Non-pigmented ciliary epithelial cell (primary cell): ENCODE measurements around the gene FAR2.
"Not testable (repeated sequence)": the region's sequence is repeated elsewhere in the genome, so short reads cannot be mapped to it uniquely, and the experiment has no call there.

Experiments
- DNase-seq: peaks from one replicate; pipeline ENCODE4 v3.0.0-alpha.2; 2010; ENCODE audit warnings: low read depth

Gene FAR2

DNA sequence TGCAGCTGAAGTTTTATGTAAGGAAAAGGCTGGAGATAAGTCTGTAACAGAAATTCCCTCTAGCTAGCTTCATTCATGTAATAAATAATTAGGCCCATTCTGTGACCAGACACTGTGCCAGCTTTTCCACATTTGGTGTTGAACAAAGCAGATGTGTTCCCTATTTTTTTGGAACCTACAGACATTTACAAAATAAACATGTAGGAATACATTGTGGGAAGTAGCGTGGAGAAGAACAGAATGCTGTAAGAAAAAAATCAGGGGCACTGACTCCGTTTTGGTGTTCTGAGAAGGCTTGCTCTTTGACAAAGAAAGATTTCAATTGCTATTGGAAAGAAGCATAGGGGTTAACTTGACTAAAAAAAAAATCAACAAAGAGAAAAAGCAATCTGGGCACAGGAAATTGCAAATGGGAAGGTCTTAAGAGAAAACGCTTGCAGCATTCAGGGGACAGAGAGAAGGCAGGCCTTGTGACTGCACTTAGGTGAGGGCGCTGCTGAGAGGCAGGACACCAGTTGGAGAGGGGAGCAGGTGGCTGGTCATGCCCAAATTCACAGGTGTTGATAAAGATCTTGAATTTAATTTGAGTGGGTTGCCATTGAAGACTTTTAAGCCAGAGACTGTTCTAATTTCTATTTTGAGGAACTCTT, 4.0 kb downstream of the FAR2 start:
- no peak for DNase-seq

DNA sequence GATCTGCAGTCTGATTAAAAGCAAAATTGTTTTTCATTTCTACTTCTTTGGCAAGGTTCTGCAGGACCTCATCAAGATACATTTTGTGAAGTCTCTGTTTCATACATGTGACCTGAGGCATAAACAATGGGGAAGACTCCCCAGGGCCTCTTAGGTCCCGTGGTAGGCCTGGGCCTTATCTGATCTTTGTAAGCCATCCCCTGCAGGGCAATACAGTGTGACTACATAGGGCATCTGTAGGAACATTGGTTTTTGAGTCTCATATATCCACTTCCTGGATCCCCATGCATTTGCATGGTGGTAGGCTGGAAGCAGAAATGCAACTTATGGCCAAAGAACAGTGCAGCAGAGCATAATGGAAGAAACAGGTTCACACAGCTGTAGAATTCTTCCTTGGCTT, 6.0 kb downstream of the FAR2 start:
- DNase-seq, result no peak

DNA sequence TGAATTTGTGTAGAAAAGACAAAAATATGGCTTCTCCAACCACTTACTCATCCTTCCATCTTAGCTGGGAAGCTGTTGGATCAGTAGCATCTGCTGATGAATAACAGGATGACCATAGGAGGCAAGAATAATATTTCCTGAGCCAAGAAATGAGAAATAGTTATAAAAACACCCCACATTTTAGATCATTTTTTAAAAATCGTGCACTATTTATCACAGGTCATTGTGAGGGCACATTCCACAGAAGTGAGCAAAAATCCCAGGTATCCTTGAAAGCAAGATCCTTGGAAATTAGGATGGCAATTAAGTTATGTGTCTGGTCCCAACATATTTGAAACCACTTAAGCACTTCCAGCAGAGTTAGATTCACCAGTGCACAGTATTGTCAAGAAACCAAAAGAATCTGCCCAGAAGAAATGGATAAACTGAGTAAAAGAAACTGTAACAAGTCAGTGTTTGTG, 8.4 kb downstream of the FAR2 start:
- peak; percentile 53 for DNase-seq

DNA sequence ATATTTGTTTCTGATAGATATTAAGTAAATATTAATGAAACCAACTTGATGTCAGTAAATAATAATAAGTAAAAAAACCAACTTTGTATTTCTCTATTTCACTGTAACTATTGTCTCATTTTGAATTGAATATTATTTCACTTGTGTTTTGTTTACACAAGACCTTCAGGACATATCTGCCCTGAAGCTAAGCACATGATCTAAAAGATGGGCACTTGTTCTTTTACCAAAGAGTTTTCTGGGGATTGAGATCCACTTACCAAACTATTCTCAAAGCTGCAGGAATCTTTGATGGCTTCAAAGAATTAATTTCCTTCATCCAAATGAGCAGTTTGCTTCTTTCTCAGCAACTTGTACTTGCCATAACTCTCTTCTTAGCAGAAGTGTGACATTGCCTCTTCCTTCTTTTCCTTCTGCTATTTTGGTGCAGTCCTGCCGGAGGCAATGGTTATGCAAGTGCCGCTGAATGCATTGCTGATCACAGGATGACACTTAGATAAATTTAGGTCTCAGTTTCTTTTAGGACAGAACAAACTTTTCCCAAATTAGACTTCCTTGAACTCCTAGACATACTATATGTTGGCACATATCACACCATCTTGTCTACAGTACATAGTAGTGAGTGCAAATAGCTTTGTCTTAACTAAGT, 9.2 kb downstream of the FAR2 start:
- no peak for DNase-seq

DNA sequence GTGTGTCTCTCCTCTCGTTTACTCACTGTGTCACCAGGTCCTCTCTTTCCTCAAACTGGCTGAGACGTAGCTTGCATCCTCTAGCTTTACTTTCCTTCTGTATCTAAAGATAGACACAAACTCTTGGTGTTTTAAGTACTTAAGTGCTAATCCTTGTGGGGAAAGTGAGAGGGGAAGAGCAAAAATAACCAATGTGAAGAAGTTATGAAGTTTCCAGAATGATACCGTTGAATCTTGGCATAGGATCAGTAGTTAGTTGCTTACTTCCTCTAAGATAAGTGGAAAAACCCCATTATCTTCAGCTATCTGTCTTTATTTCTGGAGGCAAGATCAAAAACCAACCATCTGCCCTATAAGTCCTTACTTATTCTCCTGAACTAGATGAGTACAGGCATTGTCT, 10.6 kb downstream of the FAR2 start:
- DNase-seq, result no peak

DNA sequence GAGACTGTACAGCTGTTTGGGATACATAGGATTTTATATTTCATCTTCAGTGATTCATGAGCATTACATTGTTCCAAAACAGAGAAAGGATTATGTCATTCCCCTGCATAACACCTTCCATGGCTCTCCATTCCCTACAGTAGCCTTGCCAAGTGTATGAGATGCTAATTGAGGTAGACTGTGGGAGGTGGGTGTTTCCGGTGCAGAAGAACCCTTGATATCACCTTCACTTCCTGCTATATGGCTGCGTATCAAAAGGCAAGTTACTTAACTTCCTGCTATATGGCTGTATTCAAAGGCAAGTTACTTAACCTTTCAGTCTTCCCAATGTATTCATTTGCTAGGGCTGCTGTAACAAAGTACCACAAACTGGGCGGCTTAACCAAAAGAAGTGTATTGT, 11.2 kb downstream of the FAR2 start:
- no peak for DNase-seq

DNA sequence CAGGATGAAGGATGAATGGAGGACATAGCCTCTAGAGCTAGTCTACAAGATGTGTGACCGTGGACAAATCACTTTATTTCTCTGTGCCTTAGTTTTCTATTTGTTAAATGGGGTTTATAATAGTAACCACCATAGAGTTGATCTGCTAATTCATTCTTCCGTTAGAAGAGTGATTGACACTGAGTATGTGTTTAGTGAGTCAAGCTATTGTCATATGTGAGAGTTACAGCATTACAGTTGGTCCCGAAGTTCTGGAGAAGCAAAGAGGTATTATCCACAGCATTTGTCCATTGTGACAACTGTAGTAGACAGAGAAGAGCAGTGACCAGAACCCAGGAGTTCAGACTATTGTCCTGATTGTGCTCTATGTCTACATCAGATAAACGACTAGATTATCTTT, 14.1 kb downstream of the FAR2 start:
- DNase-seq, result no peak

DNA sequence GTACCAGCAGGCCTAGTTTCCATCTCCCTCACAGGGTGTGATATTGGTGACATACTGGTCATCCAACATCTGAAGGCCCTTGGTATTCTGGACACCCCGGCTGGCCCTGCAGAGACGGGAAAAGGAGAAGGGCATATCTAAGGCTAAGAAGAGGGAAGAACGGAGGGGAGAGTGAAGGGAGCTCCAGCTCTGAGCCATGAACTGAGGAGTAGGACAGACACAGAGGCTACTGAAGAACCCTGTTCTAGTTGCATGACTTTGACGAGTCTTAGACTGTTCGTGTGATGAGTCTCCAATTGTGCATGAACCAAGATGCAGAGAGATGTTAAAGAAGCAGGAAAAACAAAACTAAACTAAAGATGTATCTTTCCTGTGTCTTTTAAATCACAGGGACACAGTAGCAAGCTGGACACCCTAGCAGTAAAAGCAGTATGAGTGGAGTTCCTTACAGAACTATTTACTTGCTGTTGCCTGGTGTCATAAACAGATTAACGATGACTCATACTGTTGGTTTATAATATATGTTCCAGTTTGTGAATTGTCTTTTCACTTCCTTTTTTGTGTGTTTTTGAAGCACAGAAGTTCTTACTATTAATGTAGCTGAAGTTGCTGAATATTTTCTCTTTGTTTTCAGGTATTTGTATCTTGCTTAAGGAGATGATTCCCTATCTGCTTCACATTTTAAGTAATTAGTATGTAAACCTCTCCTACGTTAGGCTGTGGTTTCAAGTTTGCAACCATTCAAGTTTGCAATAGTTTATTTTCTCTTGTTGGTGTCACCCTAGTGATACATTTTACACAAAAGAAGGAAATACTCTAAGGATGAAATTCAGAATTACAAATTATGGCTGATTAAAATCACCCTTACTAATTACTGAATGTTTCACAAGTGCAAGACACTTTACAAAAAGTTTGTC, 15.7 kb downstream of the FAR2 start:
- DNase-seq, result peak; percentile 38

DNA sequence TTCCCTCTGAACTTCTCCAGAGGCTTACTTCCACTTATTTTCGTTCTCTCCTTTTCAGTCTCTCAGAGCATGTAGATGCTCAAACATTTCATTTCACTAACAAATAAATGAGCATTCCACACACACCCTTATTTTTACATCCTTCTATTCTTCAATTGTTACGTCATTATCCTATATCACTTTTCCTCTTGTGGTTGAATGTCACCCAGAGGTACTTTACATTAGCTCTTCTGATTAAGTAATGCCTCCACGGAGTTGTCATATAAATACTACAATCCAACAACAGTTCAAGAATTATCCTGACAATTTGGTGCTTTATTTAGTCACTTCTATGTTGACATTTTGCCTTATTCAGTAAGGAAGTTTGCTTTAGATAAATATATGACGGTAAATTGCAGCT, 18.4 kb downstream of the FAR2 start:
- DNase-seq, result no peak

DNA sequence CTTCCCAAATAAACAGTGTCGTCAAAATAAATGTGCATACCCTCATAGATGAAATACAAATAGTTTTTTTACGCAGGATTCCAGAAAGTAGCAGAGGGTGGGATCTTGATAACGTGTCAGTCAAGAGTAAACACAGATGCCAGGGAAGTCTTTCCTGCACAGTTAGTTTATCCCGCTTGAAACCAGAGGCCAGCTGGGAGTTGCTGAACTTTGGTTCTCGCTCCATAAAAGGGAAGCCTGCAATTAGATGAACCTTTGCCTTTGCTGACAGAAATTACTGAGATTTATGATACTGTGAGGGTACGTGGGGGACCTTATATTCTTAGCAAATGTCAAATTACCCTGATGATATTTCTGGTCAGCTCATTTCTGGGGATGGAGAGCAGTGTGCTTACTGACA, 18.9 kb downstream of the FAR2 start:
- no peak for DNase-seq

DNA sequence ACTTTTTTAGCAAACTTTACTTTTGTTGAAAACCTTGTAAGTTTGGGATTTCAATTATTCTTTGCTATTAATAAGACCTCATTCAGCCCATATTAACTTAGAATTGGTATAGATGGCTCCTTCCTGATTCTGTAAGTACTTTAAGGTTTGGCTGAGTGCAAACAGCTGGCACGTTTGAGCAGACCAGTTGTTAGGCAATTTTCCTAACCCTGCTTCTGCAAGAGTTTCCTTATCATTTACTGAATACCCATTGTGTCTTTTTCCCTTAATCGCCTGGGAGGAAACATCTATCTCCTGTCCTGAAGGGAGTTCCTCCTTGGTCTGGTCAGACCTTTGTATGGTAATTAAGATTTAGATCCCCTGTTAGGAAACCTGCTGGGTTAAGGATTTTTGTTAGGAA, 20.9 kb downstream of the FAR2 start:
- DNase-seq, result not testable (repeated sequence)

DNA sequence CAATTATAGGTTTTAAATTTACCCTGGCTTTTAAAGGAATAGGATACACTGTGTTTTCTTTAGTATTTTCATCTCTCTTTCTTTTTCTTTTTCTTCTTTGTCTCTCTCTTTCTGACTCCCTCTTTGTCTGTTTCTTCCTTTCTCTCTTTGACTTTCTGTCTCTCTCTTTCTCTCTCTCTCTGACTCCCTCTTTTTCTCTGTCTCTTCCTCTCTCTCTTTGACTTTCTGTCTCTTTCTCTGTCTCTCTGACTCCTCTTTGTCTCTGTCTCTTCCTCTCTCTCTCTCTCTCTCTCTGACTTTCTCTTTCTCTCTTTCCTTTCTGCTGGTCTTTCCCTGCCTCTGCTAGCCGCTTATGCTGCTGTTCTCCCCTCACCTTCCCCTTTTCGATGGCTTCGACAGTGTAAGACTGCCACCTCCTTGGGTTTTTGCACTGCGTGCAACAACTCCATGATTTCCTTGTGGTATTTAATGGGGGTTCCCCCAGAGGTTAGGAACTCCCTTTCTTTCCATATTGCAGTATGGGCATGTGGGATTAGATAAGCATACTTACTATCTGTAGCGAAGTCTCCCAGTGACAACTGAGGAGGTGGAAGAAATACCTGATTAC, 21.5 kb downstream of the FAR2 start:
- not testable (repeated sequence) for DNase-seq

DNA sequence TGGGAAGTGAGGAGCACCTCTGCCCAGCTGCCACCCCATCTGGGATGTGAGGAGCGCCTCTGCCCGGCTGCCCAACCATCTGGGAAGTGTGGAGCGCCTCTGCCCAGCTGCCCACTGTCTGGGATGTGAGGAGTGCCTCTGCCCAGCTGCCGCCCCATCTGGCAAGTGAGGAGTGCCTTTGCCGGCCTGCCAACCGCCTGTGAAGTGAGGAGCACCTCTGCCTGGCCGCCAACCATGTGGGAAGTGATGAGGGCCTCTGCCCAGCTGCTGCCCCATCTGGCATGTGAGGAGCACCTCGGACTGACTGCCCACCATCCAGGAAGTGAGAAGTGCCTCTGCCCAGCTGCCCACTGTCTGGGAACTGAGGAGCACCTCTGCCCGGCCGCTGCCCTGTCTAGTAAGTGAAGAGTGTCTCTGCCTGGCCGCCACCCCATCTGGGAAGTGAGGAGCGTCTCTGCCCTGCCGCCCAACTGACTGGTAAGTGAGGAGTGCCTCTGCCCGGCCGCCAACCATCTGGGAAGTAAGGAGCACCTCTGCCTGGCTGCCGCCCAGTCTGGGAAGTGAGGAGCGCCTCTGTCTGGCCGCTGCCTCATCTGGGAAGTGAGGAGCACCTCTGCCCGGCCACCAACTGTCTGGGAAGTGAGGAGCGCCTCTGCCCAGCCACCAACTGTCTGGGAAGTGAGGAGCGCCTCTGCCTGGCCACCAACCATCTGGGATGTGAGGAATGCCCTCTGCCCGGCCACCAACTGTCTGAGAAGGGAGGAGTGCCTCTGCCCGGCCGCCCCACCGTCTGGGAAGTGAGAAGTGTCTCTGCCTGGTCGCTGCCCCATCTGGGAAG, 22.6 kb downstream of the FAR2 start:
- DNase-seq, result no peak

DNA sequence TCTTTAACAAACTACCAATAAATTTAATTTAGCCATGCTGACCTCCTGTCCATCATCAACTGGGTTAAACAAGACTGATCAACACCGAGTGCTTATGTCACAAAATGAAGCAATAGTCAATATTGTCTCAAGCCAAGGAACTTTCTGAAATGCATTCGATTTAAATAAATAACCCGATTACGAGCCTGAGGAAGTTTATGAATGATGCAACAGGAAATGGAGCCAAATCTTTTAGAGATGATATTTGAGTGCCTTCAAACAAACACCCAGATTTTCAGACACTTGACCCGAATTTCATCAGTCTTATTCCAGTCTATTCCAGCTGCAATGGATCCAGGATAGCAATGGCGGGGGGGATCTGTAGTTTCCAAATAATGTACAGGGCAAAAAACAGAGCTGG, 27.9 kb downstream of the FAR2 start:
- no peak for DNase-seq

DNA sequence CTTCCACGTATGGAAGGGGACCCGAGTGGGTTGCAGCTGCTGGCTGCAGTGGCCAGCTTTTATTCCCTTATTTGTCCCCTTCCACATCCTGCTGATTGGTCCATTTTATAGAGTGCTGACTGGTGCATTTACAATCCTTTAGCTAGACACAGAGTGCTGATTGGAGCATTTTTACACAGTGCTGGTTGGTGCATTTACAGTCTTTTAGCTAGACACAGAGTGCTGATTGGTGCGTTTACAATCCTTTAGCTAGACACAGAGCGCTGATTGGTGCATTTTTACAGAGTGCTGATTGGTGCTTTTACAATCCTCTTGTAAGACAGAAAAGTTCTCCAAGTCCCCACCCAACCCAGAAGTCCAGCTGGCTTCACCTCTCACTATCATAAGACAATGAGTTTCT, 33.2 kb downstream of the FAR2 start:
- not testable (repeated sequence) for DNase-seq

DNA sequence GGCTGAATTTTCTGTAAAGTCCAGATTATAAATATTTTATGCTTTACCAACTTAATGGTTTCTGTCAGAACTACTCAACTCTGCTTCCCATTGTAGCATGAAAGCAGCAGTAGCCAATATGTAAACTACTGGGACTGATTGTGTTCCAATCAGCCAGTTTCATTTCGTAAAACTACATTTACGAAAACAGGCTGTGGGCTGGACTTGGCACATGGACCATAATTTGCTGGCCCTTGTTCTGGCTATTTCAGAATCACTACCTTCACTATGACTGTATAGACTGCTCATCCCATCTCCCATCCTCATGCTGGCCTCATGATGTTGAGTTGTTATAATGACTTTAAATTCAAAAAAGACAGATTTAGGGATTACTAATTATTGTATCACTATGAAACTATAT, 38.7 kb downstream of the FAR2 start:
- no peak for DNase-seq

DNA sequence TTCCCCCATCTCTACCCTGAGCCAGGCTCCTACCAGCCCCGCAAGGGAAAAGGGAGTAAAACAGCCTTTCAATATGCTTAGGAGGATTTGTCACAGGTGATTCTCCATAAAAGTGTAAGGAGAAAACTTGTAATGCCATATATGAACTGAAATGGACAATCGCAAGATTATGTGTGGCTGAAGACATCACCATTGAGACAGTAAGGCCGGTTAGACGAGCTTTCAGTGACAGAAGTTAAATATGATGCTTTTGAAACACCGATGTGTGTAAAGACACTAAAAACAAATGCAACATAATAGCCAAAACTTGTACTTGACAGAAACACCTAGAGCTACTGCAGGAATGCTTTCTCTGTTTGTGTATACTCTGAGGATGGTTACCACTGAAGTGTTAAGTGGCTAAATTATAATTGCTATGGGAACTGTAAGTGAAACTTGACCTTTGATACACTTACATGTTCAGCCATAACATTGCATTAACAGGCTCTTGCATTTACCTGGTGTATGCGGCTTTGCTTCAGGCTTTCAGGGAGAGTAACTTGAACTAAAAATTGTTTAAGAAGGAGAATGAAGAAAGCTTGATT, 42.3 kb downstream of the FAR2 start:
- DNase-seq, result no peak

DNA sequence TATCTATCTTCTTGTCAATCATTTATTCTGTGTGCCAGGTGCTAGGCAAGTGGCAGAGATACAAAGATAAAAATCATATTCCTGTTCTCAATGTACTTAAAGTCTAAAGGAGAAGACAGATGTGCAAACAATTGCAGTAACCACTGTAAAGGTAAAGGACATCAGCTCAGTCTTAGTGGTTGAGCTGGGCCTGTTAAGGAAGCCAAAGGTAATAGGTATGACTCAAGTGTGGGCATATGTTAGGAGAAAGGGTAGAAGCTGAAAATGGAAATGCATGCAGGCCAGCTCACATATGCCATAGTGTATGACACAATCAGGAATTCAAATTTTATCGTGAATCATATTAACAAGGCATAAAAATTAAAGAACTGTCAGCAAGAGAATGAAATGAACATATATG, 49.8 kb downstream of the FAR2 start:
- no peak for DNase-seq

DNA sequence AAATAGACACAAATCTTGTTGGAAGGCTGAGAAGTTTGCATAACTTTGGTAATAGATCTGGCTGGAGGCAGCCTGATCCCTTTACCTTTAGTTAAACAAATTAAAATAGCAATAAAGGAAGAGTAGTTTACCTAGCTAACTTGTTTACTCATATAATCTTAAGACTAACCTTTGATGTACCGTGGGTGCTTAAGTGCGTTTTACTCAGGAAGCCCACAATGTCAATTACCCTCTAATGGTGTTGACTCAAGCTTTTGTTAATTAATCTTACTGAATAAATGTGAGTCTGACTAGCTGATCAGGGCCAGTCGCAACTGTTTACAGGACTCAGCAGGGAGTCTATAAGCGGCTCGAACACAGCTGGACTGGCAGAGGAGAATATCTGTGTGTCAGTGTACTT, 51.5 kb downstream of the FAR2 start:
- no peak for DNase-seq

DNA sequence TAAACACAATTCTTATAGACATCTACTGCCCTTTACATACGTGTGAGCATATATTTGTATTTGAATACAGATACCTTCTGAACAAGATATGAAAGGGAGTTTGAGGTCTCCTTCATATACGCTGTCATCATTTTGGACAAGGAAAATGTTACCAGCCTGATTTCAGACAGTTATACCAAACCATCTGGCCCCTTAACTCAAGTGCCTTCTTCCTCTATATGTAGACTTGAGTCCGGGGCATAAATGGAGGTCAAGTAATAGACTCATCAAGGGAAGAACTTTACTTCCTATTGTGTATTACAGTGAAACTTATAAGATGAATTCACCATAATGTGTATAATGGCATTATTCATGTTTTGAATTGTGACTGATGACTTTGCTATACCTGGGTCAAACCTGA, 52.2 kb downstream of the FAR2 start:
- no peak for DNase-seq

DNA sequence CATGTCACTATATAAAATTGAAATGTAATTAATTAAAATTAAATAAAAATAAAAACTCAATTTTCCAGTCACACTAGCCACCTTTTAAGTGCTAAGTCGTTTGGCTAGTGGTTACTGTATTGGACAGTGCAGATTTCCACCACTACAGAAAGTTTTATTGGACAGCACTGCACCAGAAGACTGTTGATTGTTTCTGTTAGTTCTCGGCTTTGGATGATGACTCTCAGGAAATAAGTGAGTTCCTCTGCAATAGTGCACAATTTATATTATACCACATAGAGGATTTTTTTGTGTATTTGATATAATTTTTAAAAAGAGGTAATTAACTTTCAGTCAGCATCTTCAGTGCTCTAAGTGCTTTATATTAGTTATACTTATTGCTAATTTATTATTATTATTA, 52.7 kb downstream of the FAR2 start:
- no peak for DNase-seq
